GM18951 (cell line): ENCODE data around the gene KRTAP10-2.
"Not testable (repeated sequence)": the region's sequence is repeated elsewhere in the genome, so short reads cannot be mapped to it uniquely, and the experiment has no call there.

Experiments used
- POLR2A ChIP-seq: IDR thresholded peaks from 4 replicates; pipeline ENCODE4 v1.6.1; 2011; ENCODE audit warnings: mild to moderate bottlenecking; ENCODE audit not compliant: insufficient read length, insufficient read depth; ENCODE audit errors: extremely low read depth
- in situ Hi-C: fragments of 300-500 bp; cut with MboI; formaldehyde crosslinking; loops from one replicate; pipeline ENCODE4 v1.12.0; 2022; ENCODE audit warnings: low sequenced_read_pairs, mixed read lengths, inconsistent platforms; ENCODE audit not compliant: unreplicated experiment

KRTAP10-2 gene

GRCh38 chr21:44510109-44510507, 41.2 kb downstream of the KRTAP10-2 start:
- in situ Hi-C loops = no loop called here
- no peak for TF ChIP-seq POLR2A

GRCh38 chr21:44509539-44509938, 41.8 kb downstream of the KRTAP10-2 start:
- TF ChIP-seq POLR2A = no peak
- in situ Hi-C loops = no loop called here

DNA sequence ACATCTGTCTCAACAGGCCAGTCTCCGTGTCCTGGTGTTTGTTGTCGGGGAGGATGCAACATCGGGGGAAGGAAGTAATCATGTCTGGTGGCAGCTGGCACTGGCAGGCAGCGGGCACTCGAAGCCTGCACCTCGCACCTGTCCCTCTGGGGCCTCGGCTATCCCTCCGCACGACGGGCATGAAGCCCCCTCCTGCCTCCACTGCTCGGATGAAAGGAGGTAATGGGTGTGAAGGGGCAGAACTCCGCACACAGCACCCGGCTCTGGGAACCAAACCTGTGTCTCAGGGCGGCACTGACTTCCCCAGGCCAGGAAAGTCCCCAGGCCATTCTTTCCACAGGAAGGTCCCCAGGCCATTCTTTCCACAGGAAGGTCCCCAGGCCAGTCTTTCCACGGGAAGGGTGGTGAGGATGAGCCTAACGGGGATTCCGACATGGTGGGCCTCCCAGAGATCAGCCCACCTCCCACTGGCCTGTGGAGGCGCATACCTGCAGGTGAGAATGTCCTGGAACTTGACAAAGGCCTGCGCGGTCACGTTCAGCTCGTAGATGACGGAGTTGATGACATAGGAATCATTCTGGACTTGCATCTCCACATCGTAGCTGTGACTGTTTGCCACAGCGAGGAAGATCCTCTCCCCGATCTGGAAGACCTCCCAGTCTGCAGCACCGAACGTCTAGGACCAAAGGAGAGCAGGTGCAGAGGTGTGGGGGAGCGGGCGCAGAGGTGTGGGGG, 42.4 kb downstream of the KRTAP10-2 start:
- in situ Hi-C loops = no loop called here
- no peak for TF ChIP-seq POLR2A

GRCh38 chr21:44508426-44508710, 42.9 kb downstream of the KRTAP10-2 start:
- in situ Hi-C loops = no loop called here
- no peak for TF ChIP-seq POLR2A

DNA sequence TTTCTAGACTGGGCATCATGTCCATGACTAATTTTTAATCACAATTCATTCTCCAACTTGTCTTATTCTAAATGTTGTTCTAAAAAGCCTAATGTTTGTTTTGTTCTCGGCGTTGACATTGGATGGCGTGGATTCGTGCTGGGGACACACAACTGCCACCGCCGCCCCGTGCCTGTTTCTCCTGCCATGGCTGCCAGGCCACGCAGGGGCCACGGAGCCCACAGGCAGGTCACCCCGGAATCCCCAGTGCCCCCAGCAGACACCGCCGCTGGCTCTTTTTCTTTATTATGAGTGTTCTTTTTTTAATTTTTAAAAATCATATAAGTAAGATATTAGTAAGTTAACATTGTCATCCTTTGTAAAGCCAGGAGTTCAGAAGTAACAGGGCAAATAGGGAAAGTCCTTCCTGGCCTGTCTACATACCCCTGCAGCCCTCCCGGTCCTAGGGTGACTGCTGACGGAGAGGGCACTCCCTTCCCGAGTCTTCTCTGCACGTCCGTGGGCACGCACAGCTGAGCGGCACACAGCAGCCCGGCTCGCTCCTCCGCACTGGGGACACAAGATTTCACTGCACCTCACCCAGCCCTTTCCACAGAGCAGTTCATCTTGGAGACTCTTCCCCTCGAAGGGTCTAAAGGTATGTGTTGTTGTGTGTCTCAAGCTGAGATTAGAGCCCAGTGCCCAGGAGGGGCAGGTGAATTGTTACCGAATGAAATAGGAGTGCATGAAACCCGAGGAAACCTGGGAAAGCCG, 43.5 kb downstream of the KRTAP10-2 start:
- in situ Hi-C loops = no loop called here
- TF ChIP-seq POLR2A = no peak

DNA sequence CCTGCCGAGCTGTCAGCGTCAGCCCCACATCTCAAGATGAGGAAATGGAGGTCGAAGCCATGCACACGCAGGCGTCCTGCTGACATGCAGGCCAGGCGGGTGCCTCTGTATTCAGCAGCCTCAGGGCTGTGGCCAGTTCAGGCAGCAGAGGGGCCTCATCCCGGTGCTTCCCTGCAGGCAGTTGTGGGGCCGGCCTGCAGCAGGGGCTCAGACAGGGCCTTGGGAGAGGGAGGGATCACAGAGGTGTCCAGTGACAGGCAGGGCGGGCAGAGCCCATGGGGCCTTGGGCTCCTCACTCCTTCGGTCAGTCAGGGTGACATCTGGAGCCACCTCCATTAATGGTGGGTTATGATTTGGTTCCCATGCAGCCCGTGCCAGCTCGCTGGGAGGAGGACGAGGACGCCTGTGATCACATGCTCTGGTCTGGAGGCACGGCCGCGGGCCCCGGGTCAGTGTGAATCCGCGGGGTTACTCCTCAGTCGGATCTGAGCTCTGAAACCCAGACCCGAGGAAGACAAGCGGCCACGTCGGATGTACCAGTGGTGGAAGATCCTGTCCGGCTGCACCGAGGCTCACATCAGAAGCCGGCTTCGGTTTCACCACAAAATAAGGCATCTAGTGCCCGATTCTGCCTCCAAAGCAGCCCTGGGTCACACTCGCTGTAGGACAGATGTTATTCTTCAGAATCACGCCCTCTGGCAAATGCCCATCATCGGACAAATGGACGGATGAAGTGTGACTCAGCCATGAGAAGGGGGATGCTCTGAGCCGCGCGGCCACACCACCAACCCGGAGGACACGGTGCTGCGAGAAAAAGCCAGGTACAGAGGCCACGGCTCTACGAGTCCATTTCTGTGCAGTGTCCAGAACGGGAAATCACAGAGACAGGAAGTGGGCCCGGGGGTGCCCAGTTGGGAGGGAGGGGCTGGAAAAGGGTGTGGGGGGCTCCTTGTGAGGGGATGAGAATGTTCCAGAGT, 44.7 kb downstream of the KRTAP10-2 start:
- in situ Hi-C loops = no loop called here
- no peak for TF ChIP-seq POLR2A

GRCh38 chr21:44505673-44506278, 45.5 kb downstream of the KRTAP10-2 start:
- in situ Hi-C loops = no loop called here
- TF ChIP-seq POLR2A = no peak

GRCh38 chr21:44503901-44504399, 47.4 kb downstream of the KRTAP10-2 start:
- no peak for TF ChIP-seq POLR2A
- in situ Hi-C loops = no loop called here

- in situ Hi-C loops = not testable (repeated sequence)
Measured at GRCh38 chr21:44503006-44503889, 48.1 kb downstream of the KRTAP10-2 start.

- in situ Hi-C loops = no loop called here
- no peak for TF ChIP-seq POLR2A
Measured at GRCh38 chr21:44502171-44502958, 48.9 kb downstream of the KRTAP10-2 start.
